ENCODE data around the gene DYRK1A. TPM values are rescaled to one million over a fixed set of nuclear protein-coding genes. Genes with fewer than 3 reads are reported as not detected.

Gene DYRK1A
- total RNA-seq, 1 experiment from 2014 or later, result 48.7 TPM

- Histone ChIP-seq H4K20me1 (ENCODE audit: low read length) (peaks cover 51% of the 10 kb centered on the region), H3K4me1 (ENCODE audit: insufficient read depth, low read length) (peaks cover 27% of the 10 kb centered on the region), H3K79me2 (ENCODE audit: low read length) (peaks cover 97% of the 10 kb centered on the region), H2AFZ (ENCODE audit: low read length) (no peak overlapping the region), H3K9me3 (ENCODE audit: low read length) (no peaks in the 10 kb centered on the region), H3K4me3 (ENCODE audit: low read length) (no peak overlapping the region), H3K27ac (ENCODE audit: low read length) (no peak overlapping the region), H3K27me3 (ENCODE audit: low read length) (no peaks in the 10 kb centered on the region), H3K9me2 (replicated peaks; ENCODE audit: low read length) (no peaks in the 10 kb centered on the region), H3K4me2 (ENCODE audit: low read length) (no peak overlapping the region), H3F3A (ENCODE audit: low read length, unreplicated experiment) (no peaks in the 10 kb centered on the region), H3K36me3 (ENCODE audit: low read depth, low read length) (no peaks in the 10 kb centered on the region), H3K9ac (ENCODE audit: low read length) (no peak overlapping the region)
- CTCF ChIA-PET, result no interaction called here
- POLR2A ChIA-PET (ENCODE audit: unreplicated experiment), result no interaction called here
- TF ChIP-seq EZH2phosphoT487 (IDR thresholded peaks at IDR 0.05; ENCODE audit: borderline replicate concordance, low read length), result no peak
- TF ChIP-seq, protein P1, sequence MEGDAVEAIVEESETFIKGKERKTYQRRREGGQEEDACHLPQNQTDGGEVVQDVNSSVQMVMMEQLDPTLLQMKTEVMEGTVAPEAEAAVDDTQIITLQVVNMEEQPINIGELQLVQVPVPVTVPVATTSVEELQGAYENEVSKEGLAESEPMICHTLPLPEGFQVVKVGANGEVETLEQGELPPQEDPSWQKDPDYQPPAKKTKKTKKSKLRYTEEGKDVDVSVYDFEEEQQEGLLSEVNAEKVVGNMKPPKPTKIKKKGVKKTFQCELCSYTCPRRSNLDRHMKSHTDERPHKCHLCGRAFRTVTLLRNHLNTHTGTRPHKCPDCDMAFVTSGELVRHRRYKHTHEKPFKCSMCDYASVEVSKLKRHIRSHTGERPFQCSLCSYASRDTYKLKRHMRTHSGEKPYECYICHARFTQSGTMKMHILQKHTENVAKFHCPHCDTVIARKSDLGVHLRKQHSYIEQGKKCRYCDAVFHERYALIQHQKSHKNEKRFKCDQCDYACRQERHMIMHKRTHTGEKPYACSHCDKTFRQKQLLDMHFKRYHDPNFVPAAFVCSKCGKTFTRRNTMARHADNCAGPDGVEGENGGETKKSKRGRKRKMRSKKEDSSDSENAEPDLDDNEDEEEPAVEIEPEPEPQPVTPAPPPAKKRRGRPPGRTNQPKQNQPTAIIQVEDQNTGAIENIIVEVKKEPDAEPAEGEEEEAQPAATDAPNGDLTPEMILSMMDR (conservative IDR thresholded peaks at IDR 0.05; ENCODE audit: low read depth, low read length), result no peak
- TF ChIP-seq EZH2 (IDR thresholded peaks at IDR 0.05; ENCODE audit: low read length, unreplicated experiment), result no peak
- BruUV-seq (replicated peaks), result no TSS peak
- ATAC-seq (no peak), DNase-seq (peak; percentile 25)
- intact Hi-C loops (cut with micrococcal nuclease), result loop anchor here (10.0 kb wide), 1 partner anchor 204 kb away; no protein-coding TSS in a partner anchor
Observed at GRCh38 chr21:37458669-37459276, 92.2 kb downstream of the DYRK1A start.

- ATAC-seq, result peak; percentile 39; the same call in 1 of the 2 replicates
- Histone ChIP-seq H3K79me2 (ENCODE audit: low read length) (peaks cover 97% of the 10 kb centered on the region), H3K4me3 (ENCODE audit: low read length) (no peak overlapping the region), H3K4me2 (ENCODE audit: low read length) (no peak overlapping the region), H3K9me3 (ENCODE audit: low read length) (no peaks in the 10 kb centered on the region), H3K9me2 (replicated peaks; ENCODE audit: low read length) (no peaks in the 10 kb centered on the region), H3K27me3 (ENCODE audit: low read length) (no peaks in the 10 kb centered on the region), H2AFZ (ENCODE audit: low read length) (no peak overlapping the region), H3K27ac (ENCODE audit: low read length) (no peak overlapping the region), H3K9ac (ENCODE audit: low read length) (no peak overlapping the region), H3K36me3 (ENCODE audit: low read depth, low read length) (no peaks in the 10 kb centered on the region), H4K20me1 (ENCODE audit: low read length) (peaks cover 59% of the 10 kb centered on the region), H3F3A (ENCODE audit: low read length, unreplicated experiment) (no peaks in the 10 kb centered on the region), H3K4me1 (ENCODE audit: insufficient read depth, low read length) (peaks cover 28% of the 10 kb centered on the region)
- POLR2A ChIA-PET (ENCODE audit: unreplicated experiment), result no interaction called here
- DNase-seq, result peak; percentile 28
- CTCF ChIA-PET, result no interaction called here
- TF ChIP-seq EZH2 (IDR thresholded peaks at IDR 0.05; ENCODE audit: low read length, unreplicated experiment) (no peak), EZH2phosphoT487 (IDR thresholded peaks at IDR 0.05; ENCODE audit: borderline replicate concordance, low read length) (no peak)
- TF ChIP-seq, protein P1 (conservative IDR thresholded peaks at IDR 0.05; ENCODE audit: low read depth, low read length), result no peak
- intact Hi-C loops (cut with micrococcal nuclease), result loop anchor here (10.0 kb wide), 1 partner anchor 205 kb away; no protein-coding TSS in a partner anchor
- no TSS peak for BruUV-seq (replicated peaks)
Observed at GRCh38 chr21:37459575-37459974, 93.0 kb downstream of the DYRK1A start.

GRCh38 chr21:37460196-37460595 lies 93.6 kb downstream of the DYRK1A start:
- H4K20me1 ChIP-seq (ENCODE audit: low read length), result peaks cover 64% of the 10 kb centered on the region
- POLR2A ChIA-PET (ENCODE audit: unreplicated experiment), result no interaction called here
- DNase-seq, result no peak
- no peaks in the 10 kb centered on the region for H3K9me3 ChIP-seq (ENCODE audit: low read length)
- TF ChIP-seq EZH2 (IDR thresholded peaks at IDR 0.05; ENCODE audit: low read length, unreplicated experiment), result no peak
- TF ChIP-seq, protein P1 (conservative IDR thresholded peaks at IDR 0.05; ENCODE audit: low read depth, low read length), result peak; percentile 52; the same call in 1 of the 2 replicates
- no peak for TF ChIP-seq EZH2phosphoT487 (IDR thresholded peaks at IDR 0.05; ENCODE audit: borderline replicate concordance, low read length)
- no peaks in the 10 kb centered on the region for H3F3A ChIP-seq (ENCODE audit: low read length, unreplicated experiment)
- H3K9ac ChIP-seq (ENCODE audit: low read length), result no peak overlapping the region
- no peak overlapping the region for H3K4me3 ChIP-seq (ENCODE audit: low read length)
- H3K4me2 ChIP-seq (ENCODE audit: low read length), result no peak overlapping the region
- no peaks in the 10 kb centered on the region for H3K9me2 ChIP-seq (replicated peaks; ENCODE audit: low read length)
- H3K79me2 ChIP-seq (ENCODE audit: low read length), result peaks cover 97% of the 10 kb centered on the region
- CTCF ChIA-PET, result interaction anchor here (0.5 kb wide), 1 partner anchor 15 kb away, joined by 4 read pairs; no protein-coding TSS in a partner anchor
- H3K27me3 ChIP-seq (ENCODE audit: low read length), result no peaks in the 10 kb centered on the region
- no peak overlapping the region for H2AFZ ChIP-seq (ENCODE audit: low read length)
- no peaks in the 10 kb centered on the region for H3K36me3 ChIP-seq (ENCODE audit: low read depth, low read length)
- intact Hi-C loops (cut with micrococcal nuclease), result no loop called here
- H3K27ac ChIP-seq (ENCODE audit: low read length), result no peak overlapping the region
- no peak for ATAC-seq
- no TSS peak for BruUV-seq (replicated peaks)
- peaks cover 24% of the 10 kb centered on the region for H3K4me1 ChIP-seq (ENCODE audit: insufficient read depth, low read length)
